GM23338 (cell line): ENCODE data around the gene TMEM123. TPM values are rescaled to one million over a fixed set of nuclear protein-coding genes. Genes with fewer than 3 reads are reported as not detected.

Experiments used
- CREB1 ChIP-seq: fragments of 250-450 bp; sonication (Bioruptor Pico); IDR thresholded peaks from 2 replicates; pipeline ENCODE4 v1.5.0; 2020; ENCODE audit warnings: low read depth, mild to moderate bottlenecking, moderate library complexity
- CTCF ChIP-seq, 2 experiments: fragments of 200-600 bp in 1 of 2; sonication (generic) in 1 of 2; conservative IDR thresholded peaks; 2 replicates each; pipeline versions ENCODE4 v1.5.1 to v1.6.1; 2016 to 2017; ENCODE audit warnings: antibody characterized with exemption in 2 of 2, low read depth in 2 of 2, mild to moderate bottlenecking in 2 of 2, moderate library complexity in 1 of 2
- EZH2phosphoT487 ChIP-seq: fragments of 200-600 bp; sonication (generic); IDR thresholded peaks from one replicate; pipeline ENCODE4 v1.8.1; 2018; ENCODE audit warnings: antibody characterized with exemption; ENCODE audit not compliant: unreplicated experiment
- JUNB ChIP-seq: IDR thresholded peaks from one replicate; pipeline ENCODE4 v1.6.1; 2016; ENCODE audit warnings: antibody characterized with exemption; ENCODE audit not compliant: unreplicated experiment
- STAT1 ChIP-seq: IDR thresholded peaks from one replicate; pipeline ENCODE4 v1.6.1; 2016; ENCODE audit warnings: antibody characterized with exemption; ENCODE audit not compliant: unreplicated experiment
- ZNF331 ChIP-seq: fragments of 250-450 bp; sonication (Bioruptor Pico); IDR thresholded peaks from 2 replicates; pipeline ENCODE4 v1.5.0; 2020; ENCODE audit warnings: low read depth, mild to moderate bottlenecking, moderate library complexity
- ZNF462 ChIP-seq: fragments of 250-450 bp; sonication (Bioruptor Pico); IDR thresholded peaks from 2 replicates; pipeline ENCODE4 v1.5.0; 2020; ENCODE audit warnings: mild to moderate bottlenecking, moderate library complexity
- polyA plus RNA-seq: library from polyadenylated mRNA; unstranded; fragments of >200 nt; fragmentation: Nextera tagmentation; extraction: Ambion mirVana; gene quantifications from 2 replicates; pipeline ENCODE4 v1.2.1, GENCODE V29; 2016
- total RNA-seq: library from RNA; depleted of rRNA; stranded (reverse); fragments of >200 nt; shearing (Covaris generic); gene quantifications from 2 replicates; pipeline ENCODE4 v1.2.3, GENCODE V29; 2014

Gene TMEM123
- total and polyA plus RNA-seq, 2 experiments from 2014 or later, result 44.1 to 61.0 TPM

- no peak for TF ChIP-seq ZNF462
- no peak for TF ChIP-seq JUNB
- no peak for TF ChIP-seq CREB1 (CRISPR knock-in tag)
- TF ChIP-seq EZH2phosphoT487, result no peak
- no peak for TF ChIP-seq CTCF (conservative IDR thresholded peaks at IDR 0.05; ENCODE audit: low read depth in 2 of 2)
- TF ChIP-seq ZNF331, result no peak
- no peak for TF ChIP-seq STAT1
These were observed 4.4 kb downstream of the TMEM123 start (continued) for GRCh38 chr11:102447941-102448868.
